ENCODE measurements around the gene IRF2BPL.

- TF ChIP-seq POLR2AphosphoS5 (IDR thresholded peaks at IDR 0.05; ENCODE audit: low read depth, low read length) (no peak), CTCF (IDR thresholded peaks at IDR 0.05; ENCODE audit: control extremely low read depth in 1 of 3, insufficient read depth in 1 of 3, low read depth in 1 of 3, low read length in 3 of 3) (no peak), EZH2 (IDR thresholded peaks at IDR 0.05; ENCODE audit: low read depth, low read length, severe bottlenecking) (no peak), TAF1 (IDR thresholded peaks at IDR 0.05; ENCODE audit: low read depth, low read length) (no peak)
Observed at GRCh38 chr14:76984297-76984696, 44.2 kb downstream of the IRF2BPL start.
